ENCODE results near the gene ZNF778. TPM values are rescaled to one million over a fixed set of nuclear protein-coding genes. Genes with fewer than 3 reads are reported as not detected.

Gene ZNF778
- polyA plus RNA-seq, 1 of the 3 experiments (the other 2 are of a cell fraction), result 10.8 TPM

- H3K4me3 ChIP-seq (ENCODE audit: low read depth in 2 of 2, low read length in 1 of 2), result no peak overlapping the region
- 65% methylated on average over 4 of the region's 11 CpGs for WGBS (ENCODE audit: low lambda C conversion rate)
- H3K9ac ChIP-seq, result no peak overlapping the region
- no peaks in the 10 kb centered on the region for H3K9me3 ChIP-seq
- CTCF ChIA-PET, result interaction anchor here (0.7 to 2.5 kb wide), 6 partner anchors 121 to 436 kb away, joined by 3 to 10 read pairs (median 4); no protein-coding TSS in a partner anchor
- POLR2A ChIA-PET, result no interaction called here
- peaks cover 31% of the 10 kb centered on the region; the same call in 1 of the 2 replicates for H3K27me3 ChIP-seq (ENCODE audit: insufficient read depth)
- H4K20me1 ChIP-seq (ENCODE audit: insufficient read depth), result 0 out of 2 replicates have a peak, but pooled peaks cover 7% of the 10 kb centered on the region
- H3K4me1 ChIP-seq (ENCODE audit: control insufficient read depth in 1 of 2, insufficient read depth in 2 of 2, low read depth in 1 of 2, low read length in 1 of 2), result peaks cover 0 to 18% of the 10 kb centered on the region in 2 experiments; a peak in 1 of 4 replicates
- H3K27ac ChIP-seq (ENCODE audit: low read depth in 2 of 2, low read length in 1 of 2), result no peak overlapping the region
- no peaks in the 10 kb centered on the region for H3F3A ChIP-seq (replicated peaks; ENCODE audit: insufficient read depth)
- DNase-seq, result no peak
- no peak overlapping the region for H2AFZ ChIP-seq (ENCODE audit: low read depth)
- H3K4me2 ChIP-seq, result no peak overlapping the region
- no peaks in the 10 kb centered on the region for H3K9me2 ChIP-seq
- TF ChIP-seq FOXJ3 (CRISPR knock-in tag; IDR thresholded peaks at IDR 0.05) (no peak), SMC3 (IDR thresholded peaks at IDR 0.05; ENCODE audit: low read depth, low read length) (no peak), TAF1 (IDR thresholded peaks at IDR 0.05; ENCODE audit: borderline replicate concordance, low read depth, low read length) (no peak)
- TF ChIP-seq, protein P1, sequence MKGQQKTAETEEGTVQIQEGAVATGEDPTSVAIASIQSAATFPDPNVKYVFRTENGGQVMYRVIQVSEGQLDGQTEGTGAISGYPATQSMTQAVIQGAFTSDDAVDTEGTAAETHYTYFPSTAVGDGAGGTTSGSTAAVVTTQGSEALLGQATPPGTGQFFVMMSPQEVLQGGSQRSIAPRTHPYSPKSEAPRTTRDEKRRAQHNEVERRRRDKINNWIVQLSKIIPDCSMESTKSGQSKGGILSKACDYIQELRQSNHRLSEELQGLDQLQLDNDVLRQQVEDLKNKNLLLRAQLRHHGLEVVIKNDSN (IDR thresholded peaks at IDR 0.05; ENCODE audit: borderline replicate concordance, low read depth), result no peak
- H3K36me3 ChIP-seq (replicated peaks in 1 of 2; ENCODE audit: control insufficient read depth in 1 of 2, insufficient read depth in 2 of 2, low read length in 1 of 2), result no peaks in the 10 kb centered on the region
- H3K79me2 ChIP-seq (ENCODE audit: insufficient read depth), result no peaks in the 10 kb centered on the region
These were observed 44.2 kb upstream of the ZNF778 start for GRCh38 chr16:89173174-89173921.

DNA sequence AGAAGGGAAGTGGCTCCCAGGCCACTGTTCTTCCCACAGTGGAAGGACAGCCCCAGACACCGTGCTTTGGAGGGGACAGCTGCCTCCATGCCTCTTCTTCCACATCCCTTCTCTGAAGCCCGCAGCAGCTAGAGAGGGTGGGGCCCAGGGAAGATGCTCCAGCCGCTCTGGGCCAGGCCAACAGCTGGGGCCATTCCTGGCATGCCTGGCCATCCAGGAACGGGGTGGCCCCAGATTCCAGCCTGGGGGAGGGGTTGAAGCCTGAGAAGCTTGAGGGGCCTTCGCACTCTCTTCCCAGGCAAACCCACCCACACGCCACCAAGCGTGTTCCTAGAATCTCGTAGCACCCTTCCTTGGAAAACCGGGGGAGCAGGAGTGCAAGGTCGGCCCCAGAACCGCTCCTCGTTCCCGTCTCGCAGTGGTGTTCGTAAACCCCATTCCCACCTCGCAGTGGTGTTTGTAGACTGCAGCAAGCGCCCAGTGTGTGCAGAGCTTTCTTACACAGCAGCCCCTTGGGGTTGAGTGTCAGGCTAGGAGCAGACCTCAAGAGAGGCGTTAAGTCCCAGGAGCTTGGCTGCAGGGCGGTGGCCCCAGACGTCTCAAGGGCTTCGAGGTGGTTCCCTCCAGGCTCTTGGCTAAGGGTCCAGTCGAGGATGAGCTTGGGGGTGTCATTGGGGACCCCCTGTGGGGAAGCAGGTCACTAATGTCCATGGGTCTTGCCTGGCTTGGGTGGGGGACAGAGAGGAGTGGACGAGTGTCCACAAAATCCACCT lies 43.3 kb upstream of the ZNF778 start:
- Histone ChIP-seq H3K4me1 (ENCODE audit: control insufficient read depth in 1 of 2, insufficient read depth in 2 of 2, low read depth in 1 of 2, low read length in 1 of 2) (peaks cover 0 to 18% of the 10 kb centered on the region in 2 experiments; a peak in 1 of 4 replicates), H2AFZ (ENCODE audit: low read depth) (no peak overlapping the region), H3K9ac (no peak overlapping the region), H3K4me3 (ENCODE audit: low read depth in 2 of 2, low read length in 1 of 2) (no peak overlapping the region), H3K27ac (ENCODE audit: low read depth in 2 of 2, low read length in 1 of 2) (no peak overlapping the region), H3K27me3 (ENCODE audit: insufficient read depth) (peaks cover 38% of the 10 kb centered on the region; the same call in 1 of the 2 replicates), H3K9me2 (no peaks in the 10 kb centered on the region), H3K4me2 (no peak overlapping the region), H3K9me3 (no peaks in the 10 kb centered on the region), H3F3A (replicated peaks; ENCODE audit: insufficient read depth) (no peaks in the 10 kb centered on the region), H3K79me2 (ENCODE audit: insufficient read depth) (no peaks in the 10 kb centered on the region), H4K20me1 (ENCODE audit: insufficient read depth) (0 out of 2 replicates have a peak, but pooled peaks cover 7% of the 10 kb centered on the region), H3K36me3 (replicated peaks in 1 of 2; ENCODE audit: control insufficient read depth in 1 of 2, insufficient read depth in 2 of 2, low read length in 1 of 2) (no peaks in the 10 kb centered on the region)
- ChIA-PET POLR2A (no interaction called here), CTCF (interaction anchor here (0.9 to 2.9 kb wide), 4 partner anchors 121 to 437 kb away, joined by 4 to 10 read pairs (median 8); no protein-coding TSS in a partner anchor)
- no peak for DNase-seq
- TF ChIP-seq, protein P2, sequence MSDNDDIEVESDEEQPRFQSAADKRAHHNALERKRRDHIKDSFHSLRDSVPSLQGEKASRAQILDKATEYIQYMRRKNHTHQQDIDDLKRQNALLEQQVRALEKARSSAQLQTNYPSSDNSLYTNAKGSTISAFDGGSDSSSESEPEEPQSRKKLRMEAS (IDR thresholded peaks at IDR 0.05; ENCODE audit: low read depth), result no peak
- no peak for TF ChIP-seq GABPA (IDR thresholded peaks at IDR 0.05; ENCODE audit: low read depth)
- no peak for TF ChIP-seq TCF12 (IDR thresholded peaks at IDR 0.05)
- no peak for TF ChIP-seq POLR2AphosphoS5 (IDR thresholded peaks at IDR 0.05; ENCODE audit: low read depth, low read length)
- TF ChIP-seq FOXM1 (IDR thresholded peaks at IDR 0.05; ENCODE audit: low read depth), result no peak
- TF ChIP-seq CTCF (IDR thresholded peaks at IDR 0.05), result no peak
- no peak for TF ChIP-seq TAF1 (IDR thresholded peaks at IDR 0.05; ENCODE audit: borderline replicate concordance, low read depth, low read length)
- no peak for TF ChIP-seq EP300 (IDR thresholded peaks at IDR 0.05; ENCODE audit: borderline replicate concordance in 1 of 2, low read depth in 1 of 2, low read length in 1 of 2)
- TF ChIP-seq USF2 (IDR thresholded peaks at IDR 0.05; ENCODE audit: borderline replicate concordance, low read depth, low read length), result no peak
- no peak for TF ChIP-seq RFX5 (IDR thresholded peaks at IDR 0.05; ENCODE audit: low read length)
- TF ChIP-seq TEAD4 (IDR thresholded peaks at IDR 0.05; ENCODE audit: borderline replicate concordance, insufficient read depth), result no peak
- TF ChIP-seq RAD21 (IDR thresholded peaks at IDR 0.05; ENCODE audit: low read length), result no peak
- TF ChIP-seq JUND (IDR thresholded peaks at IDR 0.05), result no peak
- TF ChIP-seq MEF2A (IDR thresholded peaks at IDR 0.05; ENCODE audit: borderline replicate concordance, low read depth), result no peak
- TF ChIP-seq, protein P3, sequence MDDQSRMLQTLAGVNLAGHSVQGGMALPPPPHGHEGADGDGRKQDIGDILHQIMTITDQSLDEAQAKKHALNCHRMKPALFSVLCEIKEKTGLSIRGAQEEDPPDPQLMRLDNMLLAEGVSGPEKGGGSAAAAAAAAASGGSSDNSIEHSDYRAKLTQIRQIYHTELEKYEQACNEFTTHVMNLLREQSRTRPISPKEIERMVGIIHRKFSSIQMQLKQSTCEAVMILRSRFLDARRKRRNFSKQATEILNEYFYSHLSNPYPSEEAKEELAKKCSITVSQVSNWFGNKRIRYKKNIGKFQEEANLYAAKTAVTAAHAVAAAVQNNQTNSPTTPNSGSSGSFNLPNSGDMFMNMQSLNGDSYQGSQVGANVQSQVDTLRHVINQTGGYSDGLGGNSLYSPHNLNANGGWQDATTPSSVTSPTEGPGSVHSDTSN (IDR thresholded peaks at IDR 0.05), result no peak
- TF ChIP-seq FOSL2 (IDR thresholded peaks at IDR 0.05; ENCODE audit: borderline replicate concordance, low read depth), result no peak
- 79% methylated on average over 12 of the region's 23 CpGs for WGBS (ENCODE audit: low lambda C conversion rate)
